GM19455 (cell line): ENCODE results near the gene TTC33.
"Not testable (repeated sequence)": the region's sequence is repeated elsewhere in the genome, so short reads cannot be mapped to it uniquely, and the experiment has no call there.

Source experiments
- ATAC-seq: cut with Tn5 transposase; IDR thresholded peaks from one replicate; pipeline ENCODE4 v1.9.1; 2021; ENCODE audit not compliant: unreplicated experiment

The TTC33 gene

DNA sequence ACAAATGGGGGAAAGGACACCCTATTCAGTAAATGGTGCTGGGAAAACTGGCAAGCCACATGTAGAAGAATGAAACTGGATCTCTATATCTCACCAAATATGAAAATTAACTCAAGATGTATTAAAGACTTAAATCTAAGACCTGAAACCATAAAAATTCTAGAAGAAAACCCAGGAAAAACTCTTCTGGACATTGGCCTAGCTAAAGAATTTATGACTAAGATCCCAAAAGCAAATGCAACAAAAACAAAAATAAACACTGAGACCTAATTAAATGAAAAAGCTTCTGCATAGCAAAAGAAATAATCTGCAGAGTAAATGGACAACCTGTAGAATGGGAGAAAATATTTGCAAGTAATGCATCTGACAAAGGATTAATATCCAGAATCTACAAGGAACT lies 99.7 kb downstream of the TTC33 start:
- not testable (repeated sequence) for ATAC-seq

DNA sequence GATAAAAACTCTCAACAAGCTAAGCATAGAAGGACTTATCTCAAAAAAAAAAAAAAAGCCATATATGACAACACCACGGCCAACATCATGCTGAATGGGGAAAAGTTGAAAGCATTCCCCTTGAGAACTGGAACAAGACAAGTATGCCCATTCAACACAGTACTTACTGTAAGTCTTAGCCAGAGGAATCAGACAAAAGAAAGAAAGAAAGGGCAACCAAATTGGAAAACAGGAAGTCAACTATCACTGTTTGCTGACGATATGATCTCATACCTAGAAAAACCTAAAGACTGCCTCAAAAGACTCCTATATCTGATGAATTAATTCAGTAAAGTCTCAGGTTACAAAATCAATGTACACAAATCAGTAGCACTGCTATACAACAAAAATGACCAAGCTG lies 100.6 kb downstream of the TTC33 start:
- ATAC-seq: no peak

DNA sequence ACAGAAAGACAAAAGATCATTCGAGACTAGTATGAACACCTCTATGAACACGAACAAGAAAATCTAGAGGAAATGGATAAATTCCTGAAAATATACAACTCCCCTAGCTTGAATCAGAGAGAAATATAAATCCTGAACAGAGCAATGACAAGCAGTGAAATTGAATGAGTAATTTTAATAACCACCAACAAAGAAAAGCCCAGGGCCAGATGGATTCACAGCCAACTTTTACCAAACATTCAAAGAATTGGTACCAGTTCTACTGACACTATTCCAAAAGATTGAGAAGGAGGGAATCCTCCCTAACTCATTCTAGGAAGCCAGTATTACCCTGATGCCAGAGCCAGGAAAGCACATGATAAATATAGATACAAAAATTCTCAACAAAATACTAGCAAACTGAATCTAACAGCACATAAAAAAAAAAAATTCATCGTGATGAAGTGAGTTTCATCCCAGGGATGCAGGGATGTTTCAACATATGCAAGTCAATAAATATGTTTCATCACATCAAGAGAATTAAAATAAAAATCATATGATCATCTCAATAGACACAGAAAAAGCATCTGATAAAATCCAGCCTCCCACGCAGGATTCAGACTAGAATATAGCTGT lies 101.3 kb downstream of the TTC33 start:
- no peak for ATAC-seq

DNA sequence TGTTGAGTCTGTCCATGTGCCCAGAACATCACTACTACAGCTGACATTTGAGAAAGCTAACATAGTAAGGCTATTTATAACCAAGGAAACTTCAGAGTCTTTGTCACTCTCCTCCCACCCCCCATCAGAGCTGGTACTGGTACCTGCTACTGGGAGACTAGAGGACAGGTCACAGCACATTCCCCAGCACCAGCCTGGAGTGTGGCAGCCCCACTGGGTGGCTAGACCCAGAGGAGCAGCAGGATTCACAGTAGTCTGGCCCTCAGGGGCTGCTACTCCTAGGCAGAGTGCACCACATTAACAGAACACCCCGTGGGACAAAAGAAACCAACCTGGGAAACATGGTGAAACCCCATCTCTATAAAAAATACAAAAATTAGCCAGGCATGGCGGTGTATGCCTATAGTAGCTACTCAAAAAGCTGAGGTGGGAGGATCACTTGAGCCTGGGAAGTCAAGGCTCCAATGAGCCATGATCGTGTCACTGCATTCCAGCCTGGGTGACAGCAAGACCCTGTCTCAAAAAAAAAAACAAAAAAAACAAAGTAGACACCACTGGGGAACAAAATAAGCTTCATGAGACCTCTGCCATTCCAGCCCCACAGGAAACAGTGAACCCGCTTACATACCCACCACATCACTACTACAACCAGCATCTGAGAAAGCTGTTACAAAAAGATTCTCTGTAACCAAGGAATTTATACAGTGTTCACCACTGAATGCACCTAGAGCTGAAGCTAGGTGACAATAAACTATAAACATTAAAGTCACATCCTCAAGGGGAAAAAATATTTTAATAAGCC lies 102.3 kb downstream of the TTC33 start:
- no peak for ATAC-seq

DNA sequence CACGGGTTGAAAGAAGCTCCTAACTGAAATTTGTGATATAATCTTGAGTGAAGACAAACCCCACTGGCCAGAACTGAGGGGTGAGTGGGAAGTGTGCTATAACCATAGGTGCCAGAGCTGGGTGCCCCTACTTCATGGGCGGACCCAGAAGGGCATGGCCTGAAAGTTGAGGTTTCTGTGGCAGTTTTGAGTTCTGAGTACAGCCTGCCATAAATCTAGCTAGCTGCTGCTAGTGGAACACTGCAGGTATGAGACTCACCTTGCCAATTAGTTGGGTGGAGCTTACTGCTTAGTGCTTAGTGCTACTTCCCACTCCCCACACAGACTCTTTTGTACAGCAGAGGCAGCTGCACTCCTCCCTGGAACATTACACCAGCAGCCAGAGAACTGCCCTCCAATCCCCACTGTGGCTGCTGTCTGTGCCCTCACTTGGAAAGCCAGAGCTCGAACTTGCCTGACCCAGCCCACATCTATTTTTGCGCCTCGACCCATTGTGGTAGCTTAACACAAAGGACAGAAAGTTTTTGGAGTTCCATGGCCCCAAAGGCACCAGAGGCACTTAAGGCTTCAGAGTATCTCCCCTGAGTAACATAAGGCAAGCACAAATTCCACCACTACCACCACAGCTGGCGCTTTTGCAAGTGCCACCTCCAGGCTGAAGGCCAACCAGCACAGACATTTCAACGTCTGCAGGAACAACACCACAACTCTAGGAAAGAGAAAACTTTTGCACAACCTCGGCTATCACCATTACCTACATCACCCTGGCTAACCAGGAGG lies 103.1 kb downstream of the TTC33 start:
- no peak for ATAC-seq

DNA sequence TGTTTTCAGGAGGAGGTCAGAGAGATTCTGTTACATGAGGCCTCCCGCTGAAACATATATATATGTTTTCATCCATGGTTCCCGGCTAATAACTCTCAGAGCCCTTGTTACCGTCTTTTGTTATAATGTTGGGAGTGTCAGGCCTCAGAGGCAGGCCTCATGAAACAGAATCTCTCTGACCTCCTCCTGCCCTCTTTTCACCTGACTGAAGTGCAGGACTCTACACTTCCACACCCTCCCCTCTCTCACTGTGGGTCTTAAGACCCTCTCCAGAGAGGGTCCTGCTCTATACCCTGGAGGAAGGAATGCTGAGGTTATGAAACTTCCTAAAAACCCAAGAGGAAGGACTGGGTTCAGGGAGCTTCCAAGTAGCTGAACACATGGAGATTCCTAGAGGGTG lies 104.6 kb downstream of the TTC33 start:
- no peak for ATAC-seq

DNA sequence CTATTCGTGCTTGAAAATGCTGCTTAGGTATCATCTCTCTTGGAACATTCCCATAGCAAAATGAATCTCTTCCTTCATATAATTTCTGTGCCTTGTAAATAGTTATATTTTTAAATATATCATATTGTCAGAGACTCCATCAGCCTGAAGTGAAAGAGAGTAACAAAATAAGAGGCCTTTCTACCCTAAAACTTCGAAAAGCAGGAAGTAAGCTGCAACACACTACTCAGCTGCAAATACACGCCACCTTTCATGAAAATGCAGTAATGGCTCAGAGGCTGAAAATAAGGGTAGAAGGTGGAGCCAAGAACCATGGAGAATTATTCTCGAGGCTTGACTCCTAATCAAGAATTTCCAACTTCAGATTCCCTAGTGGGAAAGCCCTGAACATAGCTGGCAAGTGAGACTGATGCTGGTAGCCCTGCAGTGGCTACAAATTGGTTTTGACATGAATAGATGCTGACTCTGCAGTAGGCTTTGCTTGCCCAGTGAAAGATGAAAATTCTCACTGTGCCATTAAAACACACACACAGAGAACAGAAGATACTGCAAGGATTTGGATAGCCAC lies 106.2 kb downstream of the TTC33 start:
- ATAC-seq: no peak

DNA sequence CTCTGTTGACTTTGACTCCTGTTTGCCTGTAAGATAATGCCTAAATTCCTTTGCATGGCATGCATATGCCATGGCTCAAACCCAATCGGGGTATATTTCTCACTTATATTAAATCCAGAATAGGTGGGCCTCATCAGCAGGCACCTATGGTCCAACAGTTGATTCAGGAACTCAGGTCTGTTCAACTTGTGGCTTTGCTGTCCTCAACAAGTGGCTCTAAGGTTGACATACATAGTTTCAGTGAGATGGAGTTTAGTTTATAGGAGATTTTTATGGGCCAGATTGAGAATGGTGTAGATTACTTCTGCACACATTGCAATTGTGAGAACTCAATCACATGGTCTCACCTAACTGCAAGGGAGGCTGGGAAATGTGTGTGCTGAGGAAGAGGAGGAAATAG lies 107.6 kb downstream of the TTC33 start:
- ATAC-seq: no peak

DNA sequence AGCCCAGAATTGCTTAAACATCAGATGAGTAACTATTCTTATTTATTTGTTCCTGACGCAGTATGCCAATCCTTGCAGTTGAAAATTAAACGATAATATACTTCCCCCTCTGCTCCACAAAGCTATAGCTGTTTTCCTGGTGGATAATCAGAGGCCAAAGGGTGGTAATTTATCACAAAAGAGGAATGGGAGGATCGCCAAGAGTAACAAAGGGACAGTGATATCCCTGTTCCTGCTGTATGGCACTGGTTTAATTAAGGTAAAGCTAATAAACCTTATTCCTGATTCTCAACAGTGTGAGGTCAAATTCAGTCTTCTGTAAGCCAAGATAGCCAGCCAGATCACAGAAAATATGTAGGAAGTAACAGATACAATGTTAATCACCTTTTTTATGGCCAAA lies 109.5 kb downstream of the TTC33 start:
- ATAC-seq: no peak

DNA sequence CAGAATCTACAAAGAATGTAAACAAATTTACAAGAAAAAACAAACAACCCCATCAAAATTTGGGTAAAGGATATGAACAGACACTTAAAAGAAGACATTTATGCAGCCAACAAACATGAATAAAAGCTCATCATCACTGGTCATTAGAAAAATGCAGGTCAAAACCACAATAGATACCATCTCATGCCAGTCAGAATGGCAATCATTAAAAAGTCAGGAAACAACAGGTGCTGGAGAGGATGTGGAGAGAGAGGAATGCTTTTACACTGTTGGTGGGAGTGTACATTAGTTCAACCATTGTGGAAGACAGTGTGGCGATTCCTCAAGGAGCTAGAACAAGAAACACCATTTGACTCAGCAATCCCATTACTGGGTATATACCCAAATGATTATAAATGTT lies 116.2 kb downstream of the TTC33 start:
- not testable (repeated sequence) for ATAC-seq

DNA sequence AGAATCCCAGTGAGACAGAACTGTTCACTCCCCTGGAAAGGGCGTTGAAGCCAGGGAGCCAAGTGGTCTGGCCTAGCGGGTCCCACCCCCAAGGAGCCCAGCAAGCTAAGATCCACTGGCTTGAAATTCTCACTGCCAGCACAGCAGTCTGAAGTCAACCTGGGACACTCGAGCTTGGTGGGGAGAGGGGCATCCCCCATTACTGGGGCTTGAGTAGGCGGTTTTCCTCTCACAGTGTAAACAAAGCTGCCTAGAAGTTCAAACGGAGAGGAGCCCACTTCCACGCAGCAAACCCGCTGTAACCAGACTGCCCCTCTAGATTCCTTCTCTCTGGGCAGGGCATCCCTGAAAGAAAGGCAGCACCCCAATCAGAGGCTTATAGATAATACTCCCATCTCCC lies 121.2 kb downstream of the TTC33 start:
- no peak for ATAC-seq

DNA sequence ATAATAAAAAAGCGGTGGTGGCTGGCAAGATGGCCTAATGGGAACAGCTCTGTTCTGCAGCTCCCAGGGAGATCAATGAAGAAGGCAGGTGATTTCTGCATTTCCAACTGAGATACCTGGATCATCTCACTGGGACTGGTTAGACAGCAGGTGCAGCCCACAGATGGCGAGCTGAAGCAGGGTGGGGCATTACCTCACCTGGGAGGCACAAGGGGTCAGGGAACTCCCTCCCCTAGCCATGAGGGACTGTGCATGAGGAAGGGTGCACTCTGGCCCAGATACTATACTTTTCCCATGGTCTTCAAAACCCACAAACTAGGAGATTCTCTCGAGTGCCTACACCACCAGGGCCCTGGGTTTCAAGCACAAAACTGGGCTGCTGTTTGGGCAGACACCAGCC lies 121.6 kb downstream of the TTC33 start:
- no peak for ATAC-seq

DNA sequence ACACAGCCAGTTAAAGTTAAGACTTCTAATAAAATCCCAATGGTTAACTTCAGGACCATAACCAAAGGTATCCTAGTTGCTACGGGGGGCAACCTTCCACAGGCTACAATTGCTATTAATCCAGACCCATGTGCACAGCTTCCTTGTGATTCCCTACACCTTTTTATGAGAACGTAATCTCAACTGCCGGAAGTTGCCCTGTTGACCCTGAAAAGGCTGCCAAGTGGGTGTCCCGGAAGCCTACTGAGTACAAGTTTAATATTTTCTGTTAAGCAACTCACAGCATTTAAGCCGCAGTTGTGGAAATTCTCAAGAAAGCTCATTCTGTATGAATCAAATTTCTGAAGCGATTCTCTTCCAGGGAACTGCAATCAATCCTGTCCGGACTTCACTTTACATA lies 124.5 kb downstream of the TTC33 start:
- no peak for ATAC-seq

DNA sequence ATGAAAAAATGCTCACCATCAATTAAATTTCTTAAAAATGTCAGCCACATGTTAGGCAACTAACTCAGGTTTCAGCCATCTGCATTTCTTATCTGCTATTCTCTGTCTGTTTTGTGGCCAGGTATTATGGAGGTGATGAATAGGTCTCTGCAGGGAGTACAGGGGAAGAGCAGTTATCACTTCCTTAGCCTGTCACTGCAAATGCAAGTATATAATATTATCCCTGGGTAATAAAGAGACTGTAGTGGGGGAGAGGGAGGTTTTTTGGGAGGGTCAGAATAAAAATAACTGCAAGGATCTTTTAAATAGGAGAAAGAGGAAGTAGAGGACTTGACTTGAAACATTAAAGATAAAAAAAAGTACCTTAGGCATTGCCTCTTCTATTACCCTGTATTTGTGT lies 125.6 kb downstream of the TTC33 start:
- ATAC-seq: no peak

DNA sequence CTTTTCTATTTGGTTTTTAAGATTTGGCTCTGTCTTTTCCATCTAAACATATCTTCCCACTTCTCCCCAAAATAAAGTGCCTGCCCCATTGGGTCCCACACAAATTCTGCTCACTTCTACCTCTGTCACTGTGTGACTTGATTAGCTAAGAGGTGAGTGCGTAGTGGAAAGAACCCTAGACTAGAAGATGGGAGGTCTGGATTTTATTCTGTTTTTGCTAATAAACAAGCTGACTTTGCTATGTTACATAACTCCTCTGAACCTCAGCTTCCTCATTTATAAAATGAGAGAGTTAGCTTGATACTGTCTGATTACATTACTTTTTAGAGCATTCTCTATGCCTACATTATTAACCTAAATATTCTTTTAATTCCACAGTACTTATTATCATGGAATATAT lies 127.4 kb downstream of the TTC33 start:
- ATAC-seq: no peak

DNA sequence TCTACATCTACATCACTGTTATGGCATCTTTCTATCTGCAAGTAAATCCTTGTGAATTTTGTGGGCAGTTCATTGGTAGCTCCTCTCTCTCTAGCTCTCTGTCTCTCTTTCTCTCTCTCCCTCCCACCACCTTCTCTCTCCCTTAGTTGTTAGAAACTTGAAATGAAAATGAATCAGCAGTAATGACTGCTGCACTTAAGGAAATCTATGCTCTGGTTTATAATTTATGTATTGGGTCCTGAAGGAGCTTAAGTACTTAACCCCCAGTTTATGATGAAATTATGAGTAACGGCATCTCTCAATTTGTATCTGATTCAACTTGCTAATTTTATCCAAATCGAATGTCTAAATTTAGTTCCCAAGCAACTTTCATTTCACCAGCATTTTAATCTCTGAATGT lies 128.1 kb downstream of the TTC33 start:
- ATAC-seq: no peak

DNA sequence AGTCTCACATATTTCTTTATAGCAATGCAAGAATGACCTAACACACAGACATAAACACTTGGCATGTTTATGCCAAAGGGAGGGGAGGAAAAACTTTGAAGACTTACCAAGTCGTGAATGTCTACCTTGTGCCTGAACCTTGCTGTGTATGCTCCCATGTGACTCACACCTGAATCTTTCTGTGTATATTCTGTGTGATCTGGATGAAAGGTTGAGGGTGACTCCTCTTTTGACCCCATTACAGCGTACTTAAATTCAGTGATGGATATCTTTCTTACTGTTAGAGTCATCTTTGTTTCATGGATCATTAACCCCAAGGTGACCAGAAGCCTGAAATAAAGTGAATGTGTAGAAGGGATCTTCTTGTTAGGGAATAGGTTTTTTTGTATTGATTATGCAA lies 129.0 kb downstream of the TTC33 start:
- no peak for ATAC-seq

DNA sequence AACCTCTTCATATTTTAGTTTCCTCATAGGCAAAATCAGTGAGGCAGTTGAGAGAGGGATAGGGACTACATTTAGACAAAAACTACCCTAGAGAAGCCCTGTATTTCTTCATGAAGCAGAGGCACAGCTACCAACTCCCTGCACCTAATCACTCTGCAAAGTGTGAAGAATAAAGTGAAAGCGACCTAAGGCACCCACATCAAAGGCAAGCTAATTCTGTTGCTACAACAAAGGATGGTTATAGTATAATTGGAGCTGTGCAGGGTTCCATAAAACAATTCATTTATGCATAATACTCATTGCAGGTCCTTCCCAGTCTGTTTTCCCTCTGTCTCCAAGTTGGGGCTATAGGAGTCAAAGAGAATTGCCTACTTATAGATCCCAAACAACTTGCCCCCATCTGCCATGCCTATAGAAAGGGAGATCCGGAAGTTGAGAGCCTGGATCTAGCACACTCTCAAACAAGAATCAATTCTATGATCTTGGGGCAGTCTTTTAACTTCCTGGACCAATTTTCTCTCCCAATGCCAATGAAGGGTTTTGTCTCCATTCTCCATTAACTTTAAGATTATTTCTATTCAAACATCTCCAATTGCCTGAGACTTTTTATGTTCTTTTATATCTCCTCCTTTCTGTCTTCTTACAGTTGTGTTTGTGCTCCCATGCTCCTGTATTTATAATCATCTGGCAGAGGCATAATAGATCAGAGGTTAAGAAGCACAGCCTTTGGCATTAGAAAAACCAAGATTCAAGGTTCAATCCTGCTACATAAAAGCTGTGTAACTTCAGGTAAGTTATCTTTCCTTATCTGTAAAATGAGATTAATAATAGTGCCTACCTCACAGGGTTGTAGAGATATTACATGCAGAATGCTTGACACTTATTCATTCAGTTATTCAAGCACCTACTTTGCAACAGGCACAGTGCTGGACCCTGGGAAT lies 132.0 kb downstream of the TTC33 start:
- no peak for ATAC-seq

DNA sequence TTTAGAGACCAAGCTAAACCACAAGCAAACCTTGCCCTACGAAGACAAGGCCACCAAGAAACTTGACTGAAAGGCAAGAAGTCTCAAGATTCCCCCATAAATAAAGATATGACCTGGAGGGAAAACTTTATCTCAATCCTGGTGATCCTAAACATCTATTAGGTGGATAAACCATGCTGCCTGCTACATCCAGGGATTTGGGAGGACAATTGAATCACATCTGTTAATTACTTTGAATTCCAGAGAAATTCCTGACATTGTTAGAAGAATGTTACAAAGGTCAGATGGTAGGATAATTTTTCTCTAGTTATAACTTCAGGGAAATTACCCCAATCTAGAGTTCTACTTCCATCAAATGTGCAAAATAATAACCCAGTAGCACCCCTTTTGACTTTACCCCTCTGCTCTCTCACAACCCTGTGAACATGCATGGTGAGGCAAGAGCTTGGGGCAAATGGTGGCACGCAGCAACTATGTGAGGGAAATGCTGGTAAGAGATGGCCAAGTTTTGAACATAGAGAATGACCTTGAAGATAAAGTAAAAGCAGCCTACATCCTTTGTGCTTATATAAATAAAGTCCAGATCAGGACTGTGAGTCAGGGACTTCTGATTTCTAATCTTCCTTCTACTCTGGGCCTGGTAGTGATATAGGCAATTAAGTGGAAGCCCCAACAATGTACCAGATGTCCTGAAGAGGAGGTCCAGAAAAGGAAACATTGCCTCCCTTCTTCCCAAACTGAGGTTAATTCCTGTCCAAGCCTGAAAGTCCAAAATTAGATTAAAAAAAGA lies 133.1 kb downstream of the TTC33 start:
- ATAC-seq: no peak

DNA sequence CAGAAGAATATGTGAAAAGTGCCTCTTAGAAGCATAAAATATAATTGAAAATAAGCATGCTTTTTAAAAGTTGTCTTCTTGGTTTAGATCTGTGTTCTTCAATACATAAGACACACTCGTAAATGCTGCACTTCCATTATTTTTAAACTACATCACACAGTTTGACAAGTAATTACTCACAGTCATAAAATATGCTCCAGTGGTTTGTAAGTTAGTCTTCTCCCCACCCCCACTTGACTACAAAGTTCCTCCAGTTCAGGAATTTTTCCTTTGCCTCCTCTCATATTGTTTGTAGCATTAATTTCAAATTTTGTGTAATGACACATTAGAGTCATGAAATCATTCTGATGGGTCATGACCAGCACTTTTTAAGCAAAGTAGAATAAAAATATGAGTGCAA lies 136.3 kb downstream of the TTC33 start:
- no peak for ATAC-seq
